SJSA1 (cell line): ENCODE measurements around the gene ZDHHC20. TPM values are rescaled to one million over a fixed set of nuclear protein-coding genes. Genes with fewer than 3 reads are reported as not detected.

ENCODE experiments used
- DNase-seq, 2 experiments: peaks; one replicate each; pipeline ENCODE4 v3.0.0-alpha.2; 2015 to 2020; ENCODE audit warnings: low spot score in 2 of 2, low read depth in 1 of 2
- H3K27ac ChIP-seq: fragments of 250-450 bp; sonication (Bioruptor Pico); 2 replicates; pipeline ENCODE4 v1.5.1; 2020; ENCODE audit warnings: mild to moderate bottlenecking, moderate library complexity
- H3K27me3 ChIP-seq: fragments of 250-450 bp; sonication (Bioruptor Pico); replicated peaks from 2 replicates; pipeline ENCODE4 v1.5.1; 2020; ENCODE audit warnings: mild to moderate bottlenecking, moderate library complexity
- H3K36me3 ChIP-seq: fragments of 250-450 bp; sonication (Bioruptor Pico); 2 replicates; pipeline ENCODE4 v1.5.1; 2020; ENCODE audit warnings: mild to moderate bottlenecking
- H3K4me1 ChIP-seq: fragments of 250-450 bp; sonication (Bioruptor Pico); replicated peaks from 2 replicates; pipeline ENCODE4 v1.6.1; 2021; ENCODE audit warnings: mild to moderate bottlenecking
- H3K4me3 ChIP-seq: fragments of 250-450 bp; sonication (Bioruptor Pico); 2 replicates; pipeline ENCODE4 v1.5.1; 2020; ENCODE audit warnings: mild to moderate bottlenecking
- H3K9me3 ChIP-seq: fragments of 250-450 bp; sonication (Bioruptor Pico); replicated peaks from 2 replicates; pipeline ENCODE4 v1.5.1; 2020; ENCODE audit warnings: mild to moderate bottlenecking
- total RNA-seq: library from RNA; depleted of rRNA; stranded (reverse); fragments of >200 nt; shearing (Covaris generic); gene quantifications from 2 replicates; pipeline ENCODE4 v1.2.3, GENCODE V29; 2014

The ZDHHC20 gene
- total RNA-seq, 1 experiment from 2014 or later, result 67.6 TPM

GRCh38 chr13:21461131-21461530, 2.0 kb upstream of the ZDHHC20 start:
- peaks cover 6% of the 10 kb centered on the region; the same call in 1 of the 2 replicates for H3K4me1 ChIP-seq
- H3K9me3 ChIP-seq, result peaks cover 4% of the 10 kb centered on the region
- no peak overlapping the region for H3K27ac ChIP-seq
- DNase-seq, result no peak
- H3K36me3 ChIP-seq, result peaks cover 6% of the 10 kb centered on the region
- H3K27me3 ChIP-seq, result no peaks in the 10 kb centered on the region
- H3K4me3 ChIP-seq, result no peak overlapping the region

- H3K9me3 ChIP-seq, result peaks cover 4% of the 10 kb centered on the region
- peak overlapping the region; percentile 92 for H3K27ac ChIP-seq
- DNase-seq, result no peak
- no peaks in the 10 kb centered on the region for H3K27me3 ChIP-seq
- peaks cover 6% of the 10 kb centered on the region; the same call in 1 of the 2 replicates for H3K4me1 ChIP-seq
- peaks cover 6% of the 10 kb centered on the region for H3K36me3 ChIP-seq
- peak overlapping the region; percentile 100 for H3K4me3 ChIP-seq
These were observed 671 bp downstream of the ZDHHC20 start for GRCh38 chr13:21458451-21458812.

- Histone ChIP-seq H3K27me3 (no peaks in the 10 kb centered on the region), H3K27ac (no peak overlapping the region), H3K4me3 (no peak overlapping the region), H3K9me3 (no peaks in the 10 kb centered on the region), H3K4me1 (peaks cover 4% of the 10 kb centered on the region; the same call in 1 of the 2 replicates), H3K36me3 (peaks cover under 1% of the 10 kb centered on the region; the same call in 1 of the 2 replicates)
- DNase-seq, result no peak
These were observed 5.6 kb downstream of the ZDHHC20 start for GRCh38 chr13:21453387-21454081.

GRCh38 chr13:21450936-21451335, 8.2 kb downstream of the ZDHHC20 start:
- DNase-seq, result no peak
- H3K9me3 ChIP-seq, result no peaks in the 10 kb centered on the region
- no peaks in the 10 kb centered on the region for H3K27me3 ChIP-seq
- H3K27ac ChIP-seq, result no peak overlapping the region
- no peaks in the 10 kb centered on the region for H3K36me3 ChIP-seq
- no peak overlapping the region for H3K4me3 ChIP-seq
- H3K4me1 ChIP-seq, result no peaks in the 10 kb centered on the region

- Histone ChIP-seq H3K4me1 (peaks cover 10% of the 10 kb centered on the region), H3K36me3 (no peaks in the 10 kb centered on the region), H3K4me3 (no peak overlapping the region), H3K9me3 (no peaks in the 10 kb centered on the region), H3K27me3 (no peaks in the 10 kb centered on the region), H3K27ac (no peak overlapping the region)
- DNase-seq, result no peak
These were observed 12.4 kb downstream of the ZDHHC20 start for GRCh38 chr13:21446656-21447055.

GRCh38 chr13:21445759-21446158, 13.3 kb downstream of the ZDHHC20 start:
- no peaks in the 10 kb centered on the region for H3K9me3 ChIP-seq
- H3K27ac ChIP-seq, result no peak overlapping the region
- no peaks in the 10 kb centered on the region for H3K36me3 ChIP-seq
- no peak overlapping the region for H3K4me3 ChIP-seq
- DNase-seq, result no peak
- peaks cover 10% of the 10 kb centered on the region for H3K4me1 ChIP-seq
- H3K27me3 ChIP-seq, result no peaks in the 10 kb centered on the region

- no peak overlapping the region for H3K27ac ChIP-seq
- no peak overlapping the region for H3K4me3 ChIP-seq
- no peaks in the 10 kb centered on the region for H3K27me3 ChIP-seq
- peaks cover 1% of the 10 kb centered on the region for H3K9me3 ChIP-seq
- no peak for DNase-seq
- H3K4me1 ChIP-seq, result peaks cover 10% of the 10 kb centered on the region
- peaks cover 8% of the 10 kb centered on the region for H3K36me3 ChIP-seq
These were observed 15.9 kb downstream of the ZDHHC20 start for GRCh38 chr13:21443171-21443570.

- H3K27ac ChIP-seq, result 0 out of 2 replicates have a peak overlapping the region, but pooled peaks have one; percentile 26
These were observed 22.5 kb downstream of the ZDHHC20 start for GRCh38 chr13:21436582-21436981.

GRCh38 chr13:21435687-21436151, 23.4 kb downstream of the ZDHHC20 start:
- H3K27ac ChIP-seq, result peak overlapping the region; percentile 8; the same call in 1 of the 2 replicates
- no peak overlapping the region for H3K4me3 ChIP-seq
- peak; percentile 38 to 51 for DNase-seq
- no peaks in the 10 kb centered on the region for H3K27me3 ChIP-seq
- peaks cover 10% of the 10 kb centered on the region for H3K4me1 ChIP-seq
- peaks cover 6% of the 10 kb centered on the region for H3K9me3 ChIP-seq
- H3K36me3 ChIP-seq, result peaks cover 8% of the 10 kb centered on the region

More at GRCh38 chr13:21436582-21436981, 22.5 kb downstream of the ZDHHC20 start:
- Histone ChIP-seq H3K4me1 (peaks cover 10% of the 10 kb centered on the region), H3K9me3 (peaks cover 6% of the 10 kb centered on the region), H3K4me3 (no peak overlapping the region), H3K36me3 (peaks cover 8% of the 10 kb centered on the region), H3K27me3 (no peaks in the 10 kb centered on the region)
- no peak for DNase-seq

GRCh38 chr13:21435231-21435630, 23.9 kb downstream of the ZDHHC20 start:
- Histone ChIP-seq H3K27ac (no peak overlapping the region; the same call in 1 of the 2 replicates), H3K36me3 (peaks cover 8% of the 10 kb centered on the region), H3K9me3 (peaks cover 6% of the 10 kb centered on the region), H3K4me1 (peaks cover 10% of the 10 kb centered on the region), H3K27me3 (no peaks in the 10 kb centered on the region), H3K4me3 (no peak overlapping the region)
- DNase-seq, result no peak

- Histone ChIP-seq H3K4me1 (peaks cover 10% of the 10 kb centered on the region), H3K27me3 (no peaks in the 10 kb centered on the region), H3K9me3 (peaks cover 6% of the 10 kb centered on the region), H3K4me3 (no peak overlapping the region), H3K36me3 (peaks cover 8% of the 10 kb centered on the region), H3K27ac (no peak overlapping the region)
- no peak for DNase-seq
These were observed 24.5 kb downstream of the ZDHHC20 start for GRCh38 chr13:21434588-21434987.

- no peak overlapping the region for H3K27ac ChIP-seq
- H3K27me3 ChIP-seq, result no peaks in the 10 kb centered on the region
- H3K9me3 ChIP-seq, result no peaks in the 10 kb centered on the region
- no peak overlapping the region for H3K4me3 ChIP-seq
- no peaks in the 10 kb centered on the region for H3K4me1 ChIP-seq
- no peak for DNase-seq
- no peaks in the 10 kb centered on the region; the same call in 1 of the 2 replicates for H3K36me3 ChIP-seq
These were observed 29.9 kb downstream of the ZDHHC20 start for GRCh38 chr13:21429211-21429610.

GRCh38 chr13:21427741-21428140, 31.4 kb downstream of the ZDHHC20 start:
- DNase-seq, result no peak
- Histone ChIP-seq H3K27me3 (no peaks in the 10 kb centered on the region), H3K27ac (no peak overlapping the region), H3K4me3 (no peak overlapping the region), H3K9me3 (no peaks in the 10 kb centered on the region), H3K4me1 (no peaks in the 10 kb centered on the region), H3K36me3 (no peaks in the 10 kb centered on the region; the same call in 1 of the 2 replicates)

GRCh38 chr13:21426238-21426637, 32.9 kb downstream of the ZDHHC20 start:
- no peak overlapping the region for H3K27ac ChIP-seq
- no peaks in the 10 kb centered on the region for H3K36me3 ChIP-seq
- H3K27me3 ChIP-seq, result no peaks in the 10 kb centered on the region
- no peak for DNase-seq
- no peaks in the 10 kb centered on the region for H3K9me3 ChIP-seq
- H3K4me1 ChIP-seq, result no peaks in the 10 kb centered on the region
- H3K4me3 ChIP-seq, result no peak overlapping the region
